A673 (cell line): ENCODE measurements around the gene DCP1B.
A peak's percentile ranks its signal among the peaks of the same experiment; 100 is the strongest.

Source experiments
- EZH2 ChIP-seq: fragments of 200-600 bp; sonication (generic); IDR thresholded peaks from 2 replicates; pipeline ENCODE4 v1.6.1; 2017; ENCODE audit warnings: borderline replicate concordance, low read depth, mild to moderate bottlenecking, mixed read lengths, antibody characterized with exemption, low read length; ENCODE audit not compliant: poor library complexity, severe bottlenecking
- TF ChIP-seq, protein P1 (sequence below): fragments of 300-800, 200-600 bp; sonication (generic); conservative IDR thresholded peaks from 2 replicates; pipeline ENCODE4 v1.5.1; 2017; ENCODE audit warnings: low read depth, mild to moderate bottlenecking, antibody characterized with exemption, low read length, moderate library complexity, mixed read lengths

DNA sequence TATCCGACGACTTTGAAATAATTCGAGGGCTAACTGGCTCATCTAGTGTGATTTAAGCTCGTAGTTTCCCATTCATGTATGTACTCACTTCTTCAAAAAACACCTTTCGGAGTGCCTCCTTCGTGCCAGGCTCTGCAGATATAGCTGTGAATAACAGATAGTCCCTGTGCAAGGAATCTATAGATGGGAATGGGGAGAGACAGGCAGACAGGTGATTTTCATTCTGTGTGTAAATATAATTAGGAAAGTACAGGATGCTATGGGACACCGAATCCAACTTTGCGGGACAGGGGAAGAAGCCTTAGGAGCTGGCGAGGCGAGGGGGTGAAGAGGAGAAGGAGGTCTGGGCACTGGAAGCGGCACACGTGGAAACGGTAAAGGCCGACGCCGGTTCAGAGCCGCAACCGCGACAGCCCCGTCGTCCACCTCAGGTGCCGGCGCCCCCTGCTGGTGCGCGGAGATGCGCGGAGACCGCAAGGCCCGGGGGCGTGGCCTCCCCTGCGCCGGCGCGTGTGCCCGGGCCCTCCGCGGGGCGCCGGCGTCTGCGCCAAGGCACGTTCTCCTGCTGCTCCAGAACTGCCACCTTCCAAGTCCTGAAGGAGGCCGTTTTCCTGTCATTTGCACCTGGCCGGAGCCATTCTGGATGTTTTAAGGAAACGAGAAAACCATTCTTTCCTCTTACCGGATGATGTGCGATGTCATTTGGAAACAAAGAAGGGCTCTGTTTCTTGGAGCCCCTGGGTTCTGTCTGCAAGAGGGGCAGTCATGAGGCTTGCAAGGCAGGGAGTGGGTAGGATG lies 30.6 kb upstream of the DCP1B start:
- TF ChIP-seq, protein P1, sequence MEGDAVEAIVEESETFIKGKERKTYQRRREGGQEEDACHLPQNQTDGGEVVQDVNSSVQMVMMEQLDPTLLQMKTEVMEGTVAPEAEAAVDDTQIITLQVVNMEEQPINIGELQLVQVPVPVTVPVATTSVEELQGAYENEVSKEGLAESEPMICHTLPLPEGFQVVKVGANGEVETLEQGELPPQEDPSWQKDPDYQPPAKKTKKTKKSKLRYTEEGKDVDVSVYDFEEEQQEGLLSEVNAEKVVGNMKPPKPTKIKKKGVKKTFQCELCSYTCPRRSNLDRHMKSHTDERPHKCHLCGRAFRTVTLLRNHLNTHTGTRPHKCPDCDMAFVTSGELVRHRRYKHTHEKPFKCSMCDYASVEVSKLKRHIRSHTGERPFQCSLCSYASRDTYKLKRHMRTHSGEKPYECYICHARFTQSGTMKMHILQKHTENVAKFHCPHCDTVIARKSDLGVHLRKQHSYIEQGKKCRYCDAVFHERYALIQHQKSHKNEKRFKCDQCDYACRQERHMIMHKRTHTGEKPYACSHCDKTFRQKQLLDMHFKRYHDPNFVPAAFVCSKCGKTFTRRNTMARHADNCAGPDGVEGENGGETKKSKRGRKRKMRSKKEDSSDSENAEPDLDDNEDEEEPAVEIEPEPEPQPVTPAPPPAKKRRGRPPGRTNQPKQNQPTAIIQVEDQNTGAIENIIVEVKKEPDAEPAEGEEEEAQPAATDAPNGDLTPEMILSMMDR, result peak; percentile 81
- TF ChIP-seq EZH2, result no peak
